AG10803 (cell line): ENCODE results near the gene CATSPER3.

Source experiments
- DNase-seq: peaks from one replicate; pipeline ENCODE4 v3.0.0; 2010; ENCODE audit warnings: low read depth
- H3K4me3 ChIP-seq: 2 replicates; pipeline ENCODE4 v1.5.1; 2011; ENCODE audit warnings: mild to moderate bottlenecking, low read length, control low read depth
- CTCF ChIP-seq: conservative IDR thresholded peaks from 2 replicates; pipeline ENCODE4 v1.5.1; 2011; ENCODE audit warnings: mild to moderate bottlenecking, low read length, control low read depth, inconsistent platforms

The CATSPER3 gene

GRCh38 chr5:135004376-135004775 lies 36.7 kb downstream of the CATSPER3 start:
- DNase-seq = no peak
- no peak for TF ChIP-seq CTCF
- no peak overlapping the region for H3K4me3 ChIP-seq

- H3K4me3 ChIP-seq = no peak overlapping the region
- TF ChIP-seq CTCF = no peak
- no peak for DNase-seq
Observed at GRCh38 chr5:135005076-135005475, 37.4 kb downstream of the CATSPER3 start.

GRCh38 chr5:135007305-135007704 lies 39.6 kb downstream of the CATSPER3 start:
- no peak for TF ChIP-seq CTCF
- no peak for DNase-seq
- no peak overlapping the region for H3K4me3 ChIP-seq

GRCh38 chr5:135007749-135008363 lies 40.1 kb downstream of the CATSPER3 start:
- DNase-seq = no peak
- no peak overlapping the region for H3K4me3 ChIP-seq
- TF ChIP-seq CTCF = no peak

- TF ChIP-seq CTCF = no peak
- DNase-seq = no peak
Observed at GRCh38 chr5:135008556-135008955, 40.8 kb downstream of the CATSPER3 start.

GRCh38 chr5:135008981-135009735 lies 41.5 kb downstream of the CATSPER3 start:
- no peak overlapping the region for H3K4me3 ChIP-seq
- no peak for DNase-seq
- no peak for TF ChIP-seq CTCF

More at GRCh38 chr5:135008556-135008955, 40.8 kb downstream of the CATSPER3 start:
- H3K4me3 ChIP-seq = no peak overlapping the region
